GM19397 (cell line): ENCODE results near the gene ZNF197.
A peak's percentile ranks its signal among the peaks of the same experiment; 100 is the strongest.
"Not testable (repeated sequence)": the region's sequence is repeated elsewhere in the genome, so short reads cannot be mapped to it uniquely, and the experiment has no call there.

Experiments
- ATAC-seq: cut with Tn5 transposase; IDR thresholded peaks from one replicate; pipeline ENCODE4 v1.9.1; 2021; ENCODE audit warnings: mild to moderate bottlenecking, moderate library complexity; ENCODE audit not compliant: unreplicated experiment

The ZNF197 gene

GRCh38 chr3:44661189-44661588 lies 36.4 kb downstream of the ZNF197 start:
- ATAC-seq, result no peak

GRCh38 chr3:44665173-44665572 lies 40.3 kb downstream of the ZNF197 start:
- no peak for ATAC-seq

GRCh38 chr3:44666346-44666745 lies 41.5 kb downstream of the ZNF197 start:
- ATAC-seq, result no peak

GRCh38 chr3:44669760-44670159 lies 44.9 kb downstream of the ZNF197 start:
- no peak for ATAC-seq

- not testable (repeated sequence) for ATAC-seq
These were observed 48.6 kb downstream of the ZNF197 start for GRCh38 chr3:44673466-44673865.

GRCh38 chr3:44674211-44674610 lies 49.4 kb downstream of the ZNF197 start:
- ATAC-seq, result no peak

GRCh38 chr3:44678480-44679116 lies 53.8 kb downstream of the ZNF197 start:
- no peak for ATAC-seq

GRCh38 chr3:44680921-44681455 lies 56.2 kb downstream of the ZNF197 start:
- no peak for ATAC-seq

GRCh38 chr3:44682182-44682896 lies 57.5 kb downstream of the ZNF197 start:
- no peak for ATAC-seq

- ATAC-seq, result peak; percentile 68
These were observed 60.4 kb downstream of the ZNF197 start for GRCh38 chr3:44685128-44685800.

GRCh38 chr3:44687898-44688297 lies 63.1 kb downstream of the ZNF197 start:
- no peak for ATAC-seq
